Measurements from ENCODE around the gene BBOX1. TPM values are rescaled to one million over a fixed set of nuclear protein-coding genes. Genes with fewer than 3 reads are reported as not detected.

Gene BBOX1
- total and polyA plus RNA-seq, 2 of the 4 experiments (the other 2 are of a cell fraction): not detected

GRCh38 chr11:27031754-27032153 lies 8.9 kb upstream of the BBOX1 start:
- H4K20me1 ChIP-seq (ENCODE audit: insufficient read depth, low read length): no peaks in the 10 kb centered on the region
- no peak overlapping the region for H3K4ac ChIP-seq (ENCODE audit: low read depth, low read length)
- no peak overlapping the region for H2BK120ac ChIP-seq (ENCODE audit: low read depth, low read length)
- ChIA-PET CTCF (no interaction called here), POLR2A (ENCODE audit: unreplicated experiment) (no interaction called here)
- no peaks in the 10 kb centered on the region for H3K27me3 ChIP-seq (ENCODE audit: control insufficient read depth, insufficient read depth, low read length)
- intact Hi-C loops (cut with micrococcal nuclease) (no loop called here), dilution Hi-C loops (cut with HindIII; ENCODE audit: low sequenced_read_pairs, unreplicated experiment) (no loop called here), in situ Hi-C loops (cut with MboI; ENCODE audit: low sequenced_read_pairs) (no loop called here)
- H3K18ac ChIP-seq (ENCODE audit: low read depth, low read length): no peak overlapping the region
- H3K4me3 ChIP-seq (ENCODE audit: insufficient read depth, low read depth, low read length): no peak overlapping the region
- H3K27ac ChIP-seq (ENCODE audit: insufficient read depth, low read length): no peak overlapping the region
- DNase-seq: no peak
- no peak overlapping the region for H2BK5ac ChIP-seq (ENCODE audit: low read depth, low read length, poor library complexity, severe bottlenecking)
- TF ChIP-seq MAZ (IDR thresholded peaks at IDR 0.05; ENCODE audit: borderline replicate concordance, low read depth, low read length): no peak
- TF ChIP-seq ELK1 (IDR thresholded peaks at IDR 0.05; ENCODE audit: borderline replicate concordance, low read depth, low read length): no peak
- TF ChIP-seq BHLHE40 (IDR thresholded peaks at IDR 0.05; ENCODE audit: low read depth, low read length): no peak
- no peak for TF ChIP-seq RFX5 (IDR thresholded peaks at IDR 0.05; ENCODE audit: low read depth, low read length)
- TF ChIP-seq RAD21 (IDR thresholded peaks at IDR 0.05; ENCODE audit: low read length): no peak
- no peak for TF ChIP-seq NFE2L2 (IDR thresholded peaks at IDR 0.05; ENCODE audit: low read depth, low read length)
- TF ChIP-seq, protein P1, sequence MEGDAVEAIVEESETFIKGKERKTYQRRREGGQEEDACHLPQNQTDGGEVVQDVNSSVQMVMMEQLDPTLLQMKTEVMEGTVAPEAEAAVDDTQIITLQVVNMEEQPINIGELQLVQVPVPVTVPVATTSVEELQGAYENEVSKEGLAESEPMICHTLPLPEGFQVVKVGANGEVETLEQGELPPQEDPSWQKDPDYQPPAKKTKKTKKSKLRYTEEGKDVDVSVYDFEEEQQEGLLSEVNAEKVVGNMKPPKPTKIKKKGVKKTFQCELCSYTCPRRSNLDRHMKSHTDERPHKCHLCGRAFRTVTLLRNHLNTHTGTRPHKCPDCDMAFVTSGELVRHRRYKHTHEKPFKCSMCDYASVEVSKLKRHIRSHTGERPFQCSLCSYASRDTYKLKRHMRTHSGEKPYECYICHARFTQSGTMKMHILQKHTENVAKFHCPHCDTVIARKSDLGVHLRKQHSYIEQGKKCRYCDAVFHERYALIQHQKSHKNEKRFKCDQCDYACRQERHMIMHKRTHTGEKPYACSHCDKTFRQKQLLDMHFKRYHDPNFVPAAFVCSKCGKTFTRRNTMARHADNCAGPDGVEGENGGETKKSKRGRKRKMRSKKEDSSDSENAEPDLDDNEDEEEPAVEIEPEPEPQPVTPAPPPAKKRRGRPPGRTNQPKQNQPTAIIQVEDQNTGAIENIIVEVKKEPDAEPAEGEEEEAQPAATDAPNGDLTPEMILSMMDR (conservative IDR thresholded peaks at IDR 0.05; ENCODE audit: low read depth, low read length): no peak
- TF ChIP-seq POLR2A (IDR thresholded peaks at IDR 0.05; ENCODE audit: low read depth, low read length): no peak
- TF ChIP-seq FOS (IDR thresholded peaks at IDR 0.05; ENCODE audit: low read depth, low read length): no peak
- H3K9ac ChIP-seq (ENCODE audit: low read depth, low read length): no peak overlapping the region
- no TSS peak for BruUV-seq (replicated peaks)
- no peak overlapping the region for H3K14ac ChIP-seq (replicated peaks; ENCODE audit: low read depth, low read length)
- WGBS, 2 experiments (ENCODE audit: extremely low coverage in 2 of 2, insufficient read length in 1 of 2): 100% methylated on average over 2 of the region's 5 CpGs; no CpG with 5 or more reads in 1 of the 2 experiments
- H4K91ac ChIP-seq (ENCODE audit: insufficient read depth, low read depth, low read length): no peak overlapping the region
- no peaks in the 10 kb centered on the region for H3K9me3 ChIP-seq (ENCODE audit: control insufficient read depth, insufficient read depth, low read length)
- no peak overlapping the region for H2BK15ac ChIP-seq (ENCODE audit: low read depth, low read length)
- H3K4me1 ChIP-seq (ENCODE audit: control insufficient read depth, insufficient read depth, low read length): no peaks in the 10 kb centered on the region
- H3K36me3 ChIP-seq (ENCODE audit: control insufficient read depth, insufficient read depth, low read length): no peaks in the 10 kb centered on the region
- no peak overlapping the region for H3K23ac ChIP-seq (ENCODE audit: low read depth, low read length)
- H3K9me1 ChIP-seq (ENCODE audit: insufficient read depth, low read length): no peaks in the 10 kb centered on the region
- H2BK20ac ChIP-seq (ENCODE audit: low read depth, low read length): no peak overlapping the region
- H2AK5ac ChIP-seq (ENCODE audit: low read depth, low read length): no peak overlapping the region
- no peak overlapping the region for H2AFZ ChIP-seq (replicated peaks; ENCODE audit: low read length, poor library complexity)
- H3K56ac ChIP-seq (ENCODE audit: extremely low read depth, insufficient read depth, low read length): no peak overlapping the region
- no peak overlapping the region for H4K5ac ChIP-seq (ENCODE audit: low read depth, low read length)
- no peak overlapping the region for H2AK9ac ChIP-seq (replicated peaks; ENCODE audit: low read depth, low read length, poor library complexity)
- no peak for ATAC-seq (ENCODE audit: low read depth)
- no peak overlapping the region for H3K4me2 ChIP-seq (ENCODE audit: low read depth, low read length)
- no peak overlapping the region for H4K8ac ChIP-seq (ENCODE audit: low read depth in 2 of 2, low read length in 2 of 2)
- no peaks in the 10 kb centered on the region for H3K79me1 ChIP-seq (ENCODE audit: low read depth in 1 of 2, low read length in 2 of 2)

All from IMR-90 (cell line).